K562 (cell line): ENCODE measurements around the gene NAPB. TPM values are rescaled to one million over a fixed set of nuclear protein-coding genes. Genes with fewer than 3 reads are reported as not detected.

ENCODE experiments used
- ATAC-seq: fragments of 200-7000 bp; cut with Tn5 transposase; 3 replicates; pipeline ENCODE4 v1.9.1; 2020; ENCODE audit warnings: moderate library complexity
- BruUV-seq: library from RNA; stranded (reverse); fragments of 400-500 nt; replicated peaks from 2 replicates; lab custom pipeline; 2021; lab: Mats Ljungman, UMichigan
- CTCF ChIA-PET: fragments of 300-600 bp; formaldehyde crosslinking; extraction: SDS; loops from one replicate; lab custom pipeline; 2021; ENCODE audit warnings: low intra/inter-chr PET ratio; lab: Yijun Ruan, JAX
- POLR2A ChIA-PET: fragments of 300-600, 350-650 bp; sonication (Branson Sonifier 250); formaldehyde crosslinking; extraction: SDS; loops from one replicate; lab custom pipeline; 2021; ENCODE audit warnings: antibody characterized with exemption, inconsistent platforms; lab: Yijun Ruan, JAX
- DNase-seq, 4 experiments: peaks; one replicate each; pipeline versions ENCODE4 v3.0.0 to v3.0.0-alpha.2; 2011 to 2018; ENCODE audit warnings: low spot score in 3 of 4, mixed read lengths in 3 of 4; ENCODE audit errors: extremely low read depth in 1 of 4
- FAIRE-seq: peaks from 2 replicates; lab custom pipeline; 2011; peaks lifted over from hg19 to GRCh38; lab: Jason Lieb, UNC
- H2AFZ ChIP-seq: 2 replicates; pipeline ENCODE4 v1.6.0; 2011; ENCODE audit warnings: low read depth, low read length, control low read depth, inconsistent platforms
- H3K27ac ChIP-seq: fragments of 200-600 bp; 3 replicates; pipeline ENCODE4 v1.8.0; 2011; ENCODE audit warnings: low read depth, mild to moderate bottlenecking, control low read depth, inconsistent platforms, low read length, moderate library complexity, mixed read lengths; ENCODE audit errors: extremely low read depth
- H3K27me3 ChIP-seq, 2 experiments: fragments of 300-600 bp in 1 of 2; 2 replicates in 1 of 2; 3 replicates in 1 of 2; pipeline versions ENCODE4 v1.6.0 to v1.8.0; 2011; ENCODE audit warnings: inconsistent platforms in 2 of 2, low read length in 2 of 2, mild to moderate bottlenecking in 1 of 2, mixed read lengths in 1 of 2, moderate library complexity in 1 of 2; ENCODE audit not compliant: control insufficient read depth in 2 of 2, insufficient read depth in 2 of 2
- H3K36me3 ChIP-seq: fragments of 300-600 bp; 3 replicates; pipeline ENCODE4 v1.8.0; 2011; ENCODE audit warnings: mild to moderate bottlenecking, low read length, inconsistent platforms; ENCODE audit not compliant: control insufficient read depth, insufficient read depth
- H3K4me1 ChIP-seq, 2 experiments: fragments of 200-600 bp in 1 of 2; replicated peaks in 1 of 2; 2 replicates in 1 of 2; 3 replicates in 1 of 2; pipeline versions ENCODE4 v1.5.1 to v1.8.0; 2011; ENCODE audit warnings: inconsistent platforms in 2 of 2, low read length in 2 of 2, mild to moderate bottlenecking in 1 of 2, mixed read lengths in 1 of 2, moderate library complexity in 1 of 2; ENCODE audit not compliant: control insufficient read depth in 2 of 2, insufficient read depth in 2 of 2
- H3K4me2 ChIP-seq: 2 replicates; pipeline ENCODE4 v1.6.1; 2011; ENCODE audit warnings: low read length, control low read depth, inconsistent platforms, mixed read lengths; ENCODE audit not compliant: insufficient read depth
- H3K4me3 ChIP-seq: fragments of 200-600 bp; sonication (generic), shearing (Covaris generic); 2 replicates; pipeline ENCODE4 v1.5.1; 2016; ENCODE audit warnings: control low read depth, inconsistent platforms
- H3K79me2 ChIP-seq: fragments of 200-600 bp; 3 replicates; pipeline ENCODE4 v1.8.0; 2011; ENCODE audit warnings: low read length, inconsistent platforms; ENCODE audit not compliant: control insufficient read depth, insufficient read depth
- H3K9ac ChIP-seq, 2 experiments: 2 replicates each; pipeline versions ENCODE4 v1.6.0 to v1.6.1; 2011; ENCODE audit warnings: low read depth in 2 of 2, low read length in 2 of 2, control low read depth in 1 of 2, inconsistent platforms in 1 of 2, mild to moderate bottlenecking in 1 of 2, mixed read lengths in 1 of 2; ENCODE audit not compliant: insufficient read depth in 1 of 2
- H3K9me1 ChIP-seq: one replicate; pipeline ENCODE4 v1.6.0; 2011; ENCODE audit warnings: inconsistent platforms, mild to moderate bottlenecking, low read length, moderate library complexity; ENCODE audit not compliant: control insufficient read depth, insufficient read depth
- H3K9me3 ChIP-seq: replicated peaks from 2 replicates; pipeline ENCODE4 v1.5.1; 2011; ENCODE audit warnings: low read depth, low read length, inconsistent platforms; ENCODE audit not compliant: control insufficient read depth, insufficient read depth
- H4K20me1 ChIP-seq: replicated peaks from 2 replicates; pipeline ENCODE4 v1.6.1; 2011; ENCODE audit warnings: low read length, inconsistent platforms, mixed read lengths; ENCODE audit not compliant: control insufficient read depth, insufficient read depth
- BCLAF1 ChIP-seq, 2 experiments: fragments of 450-650 bp in 1 of 2; IDR thresholded peaks; 2 replicates each; pipeline ENCODE4 v1.6.1; 2011 to 2017; ENCODE audit warnings: low read depth in 2 of 2, antibody characterized with exemption in 1 of 2, borderline replicate concordance in 1 of 2, low read length in 1 of 2, mild to moderate bottlenecking in 1 of 2, mixed read lengths in 1 of 2; ENCODE audit not compliant: control insufficient read depth in 1 of 2
- CEBPG ChIP-seq, 3 experiments: fragments of 200-800 bp in 1 of 3; sonication (Bioruptor generic) in 1 of 3; sonication (generic) in 1 of 3; formaldehyde crosslinking in 1 of 3; IDR thresholded peaks in 2 of 3; conservative IDR thresholded peaks in 1 of 3; 2 replicates each; pipeline versions ENCODE4 v1.6.1 to v1.8.0; 2016 to 2022; ENCODE audit warnings: missing compliant biosample characterization in 2 of 3, missing genetic modification characterization in 2 of 3, mild to moderate bottlenecking in 1 of 3, missing genetic modification reagents in 1 of 3
- DIDO1 ChIP-seq: fragments of 450-650 bp; IDR thresholded peaks from 2 replicates; pipeline ENCODE4 v1.6.1; 2016; ENCODE audit warnings: low read depth, missing biosample characterization, missing genetic modification characterization
- EP300 ChIP-seq: IDR thresholded peaks from 2 replicates; pipeline ENCODE4 v1.6.1; 2012; ENCODE audit warnings: low read length, improper control_type of control experiment
- FOXJ3 ChIP-seq: sonication (generic); formaldehyde crosslinking; IDR thresholded peaks from 2 replicates; pipeline ENCODE4 v1.4.0; 2020; ENCODE audit warnings: mild to moderate bottlenecking, missing genetic modification reagents
- FOXK2 ChIP-seq, 2 experiments: fragments of 450-650 bp; IDR thresholded peaks in 1 of 2; conservative IDR thresholded peaks in 1 of 2; 2 replicates each; pipeline ENCODE4 v1.6.1; 2016; ENCODE audit warnings: low read depth in 2 of 2, mild to moderate bottlenecking in 1 of 2
- IFI16 ChIP-seq: fragments of 250-450 bp; sonication (Bioruptor Pico); IDR thresholded peaks from 2 replicates; pipeline ENCODE4 v2.1.2; 2022; ENCODE audit warnings: mild to moderate bottlenecking, inconsistent platforms
- POLR2H ChIP-seq: IDR thresholded peaks from 2 replicates; pipeline ENCODE4 v1.6.1; 2016; ENCODE audit warnings: missing genetic modification characterization, low read depth, mild to moderate bottlenecking, control low read depth, missing compliant biosample characterization, moderate library complexity
- RBM34 ChIP-seq: fragments of 200-400 bp; formaldehyde crosslinking; IDR thresholded peaks from 2 replicates; pipeline ENCODE4 v1.6.1; 2018; ENCODE audit warnings: low read length, borderline replicate concordance; ENCODE audit not compliant: insufficient read depth
- TCFL5 ChIP-seq: fragments of 250-450 bp; sonication (Bioruptor Pico); conservative IDR thresholded peaks from 2 replicates; pipeline ENCODE4 v1.6.1; 2021; ENCODE audit warnings: mild to moderate bottlenecking, moderate library complexity, matching md5 sums
- TRIM24 ChIP-seq, 2 experiments: fragments of 450-650 bp; IDR thresholded peaks; 2 replicates each; pipeline ENCODE4 v1.6.1; 2016
- ZNF23 ChIP-seq: fragments of 250-450 bp; sonication (Bioruptor Pico); IDR thresholded peaks from 2 replicates; pipeline ENCODE4 v1.4.0; 2020; ENCODE audit warnings: mild to moderate bottlenecking
- ZNF445 ChIP-seq: fragments of 250-450 bp; sonication (Bioruptor Pico); IDR thresholded peaks from 2 replicates; pipeline ENCODE4 v1.4.0; 2020; ENCODE audit warnings: low read depth, mild to moderate bottlenecking, moderate library complexity
- ZNF589 ChIP-seq: fragments of 200-800 bp; sonication (Bioruptor generic); IDR thresholded peaks from 2 replicates; pipeline ENCODE4 v1.6.1; 2016; ENCODE audit warnings: low read depth, missing genetic modification characterization, missing compliant biosample characterization
- WGBS: fragments of 100-300 bp; shearing (Covaris generic); methylation state at CpG from one replicate; pipeline ENCODE4 v1.1.6; 2016; ENCODE audit warnings: low coverage, mixed read lengths; ENCODE audit not compliant: insufficient coverage; ENCODE audit errors: missing lambda C conversion rate; 5-methylcytosine and 5-hydroxymethylcytosine counted together
- in situ Hi-C: fragments of 300-500 bp; cut with MboI; formaldehyde crosslinking; loops from 4 replicates; pipeline ENCODE4 v1.15.0; 2018; ENCODE audit warnings: inconsistent platforms, mixed read lengths
- intact Hi-C: fragments of 100-400 bp; cut with micrococcal nuclease; formaldehyde crosslinking; loops from 2 replicates; pipeline ENCODE4 v1.14.2; 2022
- polyA plus RNA-seq, 8 experiments: library from polyadenylated mRNA; depleted of rRNA in 4 of 8; stranded (reverse) in 5 of 8; unstranded in 3 of 8; fragments of >200 nt; fragmentation: Nextera tagmentation in 2 of 8; fragmentation: Illumina TruSeq in 1 of 8; extraction: Ambion mirVana in 2 of 8; extraction: Trizol in 1 of 8; gene quantifications; 2 replicates each; pipeline versions ENCODE4 v1.2.1 to v1.2.3, GENCODE V29; 2011 to 2014; ENCODE audit warnings: inconsistent platforms in 1 of 8, missing spikeins in 1 of 8
- total RNA-seq, 7 experiments: library from RNA; depleted of rRNA in 6 of 7; stranded (reverse); fragments of >200 nt in 6 of 7; fragmentation: Illumina TruSeq in 2 of 7; extraction: Trizol in 2 of 7; gene quantifications; 2 replicates each; pipeline versions ENCODE4 v1.2.1 to v1.2.3, GENCODE V29; 2011 to 2021; ENCODE audit warnings: low replicate concordance in 1 of 7
- TF ChIP-seq, protein P1 (sequence below): fragments of 450-650 bp; formaldehyde crosslinking; IDR thresholded peaks from 2 replicates; pipeline ENCODE4 v1.4.0; 2022; ENCODE audit warnings: mild to moderate bottlenecking, moderate library complexity

The NAPB gene
- total and polyA plus RNA-seq, 9 of the 15 experiments (the other 6 are each of a cell fraction or from before 2014, with no cell fraction given): 1.4 to 7.7 (median 5.2) TPM

DNA sequence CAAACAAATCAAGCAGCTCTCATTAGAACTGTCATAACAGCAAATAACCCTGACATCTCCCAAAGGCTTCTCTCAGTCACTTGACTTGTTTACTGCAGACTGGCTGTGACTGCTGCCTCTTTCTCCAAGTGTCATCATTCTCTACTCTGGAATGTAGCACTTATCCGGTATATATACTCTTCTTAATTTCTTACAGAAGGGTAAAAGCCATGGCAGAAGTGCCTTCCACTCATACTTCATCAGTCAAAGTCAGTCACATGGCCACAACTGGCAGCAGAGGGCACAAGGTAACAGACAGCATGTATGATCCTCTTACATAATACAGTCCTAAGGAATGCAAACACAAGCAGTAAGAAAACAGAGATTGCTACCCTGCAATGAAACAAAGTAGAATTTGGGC is 9.3 kb downstream of the NAPB start:
- Histone ChIP-seq H4K20me1 (no peaks in the 10 kb centered on the region), H3K4me2 (no peak overlapping the region), H2AFZ (no peak overlapping the region), H3K9ac (no peak overlapping the region), H3K27ac (no peak overlapping the region), H3K4me1 (peaks cover 0 to 8% of the 10 kb centered on the region in 2 experiments; a peak in 3 of 5 replicates), H3K79me2 (peaks cover 99% of the 10 kb centered on the region), H3K36me3 (no peaks in the 10 kb centered on the region), H3K4me3 (no peak overlapping the region), H3K27me3 (no peaks in the 10 kb centered on the region), H3K9me3 (no peaks in the 10 kb centered on the region), H3K9me1 (no peaks in the 10 kb centered on the region)
- no TSS peak for BruUV-seq
- in situ Hi-C loops (no loop called here), intact Hi-C loops (loop anchor here (5.0 kb wide), 1 partner anchor 50 kb away; the partner anchor contains the start of gene GZF1)
- DNase-seq (no peak), FAIRE-seq (no peak), ATAC-seq (peak; percentile 80)
- POLR2A ChIA-PET: interaction anchor here (0.6 to 1.0 kb wide), 2 partner anchors 9 to 21 kb away, joined by 3 read pairs; partner anchors contain the start of gene NAPB
- CTCF ChIA-PET: no interaction called here
- WGBS: 11% methylated on average over 1 of the region's 1 CpG
- TF ChIP-seq ZNF23 (CRISPR knock-in tag) (no peak), DIDO1 (tag) (no peak), ZNF589 (CRISPR knock-in tag) (0 out of 2 replicates have a peak, but pooled peaks have one; percentile 25), TRIM24 (IDR thresholded peaks at IDR 0.05) (peak in 1 of 2 experiments; percentile 17; a peak in 1 of 4 replicates), TCFL5 (CRISPR knock-in tag) (no peak), CEBPG (CRISPR knock-in tag; IDR thresholded peaks at IDR 0.05) (peak; percentile 54; the same call in 1 of the 2 replicates), CEBPG (tag; conservative IDR thresholded peaks at IDR 0.05 in 1 of 2, IDR thresholded peaks at IDR 0.05 in 1 of 2) (peak in 1 of 2 experiments; percentile 82; a peak in 2 of 4 replicates), FOXJ3 (CRISPR knock-in tag) (no peak), POLR2H (tag) (peak; percentile 21; the same call in 1 of the 2 replicates), ZNF445 (no peak), FOXK2 (conservative IDR thresholded peaks at IDR 0.05 in 1 of 2, IDR thresholded peaks at IDR 0.05 in 1 of 2; ENCODE audit: low read depth in 2 of 2) (0 out of 4 replicates have a peak, but pooled peaks of 1 of the 2 experiments have one; percentile 18), IFI16 (CRISPR knock-in tag) (no peak), RBM34 (no peak), BCLAF1 (IDR thresholded peaks at IDR 0.05; ENCODE audit: borderline replicate concordance in 1 of 2, control insufficient read depth in 1 of 2, low read depth in 2 of 2, low read length in 1 of 2) (no peak), EP300 (no peak)
- TF ChIP-seq, protein P1, sequence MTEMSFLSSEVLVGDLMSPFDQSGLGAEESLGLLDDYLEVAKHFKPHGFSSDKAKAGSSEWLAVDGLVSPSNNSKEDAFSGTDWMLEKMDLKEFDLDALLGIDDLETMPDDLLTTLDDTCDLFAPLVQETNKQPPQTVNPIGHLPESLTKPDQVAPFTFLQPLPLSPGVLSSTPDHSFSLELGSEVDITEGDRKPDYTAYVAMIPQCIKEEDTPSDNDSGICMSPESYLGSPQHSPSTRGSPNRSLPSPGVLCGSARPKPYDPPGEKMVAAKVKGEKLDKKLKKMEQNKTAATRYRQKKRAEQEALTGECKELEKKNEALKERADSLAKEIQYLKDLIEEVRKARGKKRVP: peak; percentile 73
